GM19455 (cell line): ENCODE measurements around the gene SUMO4.
A peak's percentile ranks its signal among the peaks of the same experiment; 100 is the strongest.
"Not testable (repeated sequence)": the region's sequence is repeated elsewhere in the genome, so short reads cannot be mapped to it uniquely, and the experiment has no call there.

Experiments used
- ATAC-seq: cut with Tn5 transposase; IDR thresholded peaks from one replicate; pipeline ENCODE4 v1.9.1; 2021; ENCODE audit not compliant: unreplicated experiment

The SUMO4 gene

GRCh38 chr6:149431905-149432775 is 32.1 kb downstream of the SUMO4 start:
- ATAC-seq, result peak; percentile 92

GRCh38 chr6:149433405-149433804 is 33.3 kb downstream of the SUMO4 start:
- no peak for ATAC-seq

GRCh38 chr6:149433881-149434280 is 33.8 kb downstream of the SUMO4 start:
- no peak for ATAC-seq

GRCh38 chr6:149435919-149436586 is 36.0 kb downstream of the SUMO4 start:
- ATAC-seq, result no peak

DNA sequence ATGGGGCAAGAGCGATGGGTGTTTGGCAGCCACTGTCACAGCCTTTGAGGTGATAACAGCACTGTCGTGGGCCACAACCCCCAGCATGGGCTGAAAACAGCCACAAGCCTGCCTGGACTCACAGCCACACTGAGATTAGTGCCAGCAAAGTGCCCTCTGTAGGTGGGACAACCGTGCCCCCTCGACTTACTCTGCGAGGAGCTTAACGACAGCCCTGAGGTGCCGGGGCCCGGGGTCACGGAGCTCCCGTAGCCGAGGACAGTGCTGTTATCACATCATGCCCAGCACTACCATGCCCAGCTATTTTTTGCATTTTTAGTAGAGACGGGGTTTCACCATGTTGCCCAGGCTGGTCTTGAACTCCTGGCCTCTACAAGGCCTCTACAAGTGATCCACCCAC is 36.6 kb downstream of the SUMO4 start:
- no peak for ATAC-seq

DNA sequence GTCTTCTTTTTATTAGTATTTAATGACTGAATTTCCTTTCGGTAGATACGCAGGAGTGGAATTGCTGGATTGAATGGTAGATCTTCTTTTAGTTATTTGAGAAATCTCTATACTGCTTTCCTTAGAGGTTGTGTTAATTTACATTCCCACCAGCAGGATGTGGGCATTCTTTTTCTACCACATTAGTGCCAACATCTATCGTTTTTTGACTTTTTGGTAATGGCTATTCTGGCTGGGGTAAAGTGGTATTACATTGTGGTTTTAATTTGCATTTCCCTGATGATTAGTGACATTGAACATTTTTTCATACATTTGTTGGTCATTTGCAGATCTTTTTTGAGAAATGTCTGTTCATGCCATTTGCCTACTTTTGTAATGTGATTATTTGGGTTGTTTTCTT is 37.1 kb downstream of the SUMO4 start:
- ATAC-seq, result no peak

DNA sequence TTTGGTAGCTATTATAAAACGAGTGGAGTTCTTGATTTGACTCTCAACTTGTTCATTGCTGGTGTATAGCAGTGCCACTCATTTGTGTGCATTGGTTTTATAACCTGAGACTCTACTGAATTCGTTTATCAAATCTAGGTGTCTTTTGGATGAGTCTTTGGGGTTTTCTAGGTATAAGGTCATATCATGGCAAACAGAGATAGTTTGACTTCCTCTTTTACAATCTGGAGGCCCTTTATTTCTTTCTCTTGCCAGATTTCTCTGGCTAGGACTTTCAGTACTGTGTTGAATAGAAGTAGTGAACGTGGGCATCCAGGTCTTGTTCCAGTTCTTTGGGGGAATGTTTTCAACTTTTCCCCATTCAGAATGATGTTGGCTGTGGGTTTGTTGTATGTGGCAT is 38.8 kb downstream of the SUMO4 start:
- no peak for ATAC-seq

GRCh38 chr6:149439626-149440025 is 39.6 kb downstream of the SUMO4 start:
- no peak for ATAC-seq

DNA sequence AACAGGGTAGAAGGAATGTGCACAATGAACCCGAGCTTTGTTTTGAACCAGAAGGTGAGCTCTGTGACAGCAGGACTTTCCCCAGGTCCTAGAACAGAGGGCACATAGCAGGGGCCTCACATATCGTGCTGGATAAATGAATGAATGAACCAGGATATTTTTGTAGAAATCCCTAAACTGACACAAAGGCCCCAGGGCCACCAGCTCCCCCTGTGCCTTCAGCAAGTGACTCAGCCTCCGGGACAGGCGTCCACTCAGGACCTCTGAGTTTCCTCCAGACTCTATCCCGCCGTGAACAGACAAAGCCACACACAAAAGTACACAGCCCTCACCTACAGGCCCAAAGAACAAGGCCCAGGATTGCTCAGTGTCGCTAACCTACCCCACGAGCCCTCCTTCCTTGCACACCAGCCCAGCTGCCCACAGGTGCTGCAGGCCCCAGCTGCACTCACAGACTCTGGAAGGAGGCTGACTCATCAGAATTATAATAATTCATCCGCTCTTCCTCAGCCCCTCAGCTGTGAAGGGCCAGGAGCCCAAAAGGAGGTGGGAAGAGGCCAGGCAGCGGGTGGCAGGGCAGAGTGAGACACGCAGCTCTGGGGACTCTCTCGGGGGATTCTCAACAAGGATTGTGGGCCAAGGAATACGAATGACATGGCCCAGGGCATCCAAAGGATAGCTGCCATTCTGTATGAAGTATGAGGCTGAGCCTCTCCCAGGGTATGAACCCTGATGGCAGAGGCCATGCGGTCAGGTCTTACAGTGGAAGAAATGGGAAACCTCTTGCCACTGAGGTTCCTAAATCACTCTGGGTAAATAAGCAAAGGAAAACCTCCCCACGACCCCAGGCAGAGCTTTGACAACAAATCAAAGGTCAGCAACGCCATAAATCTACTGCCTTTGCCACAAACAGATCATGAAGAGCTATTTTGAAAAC is 40.9 kb downstream of the SUMO4 start:
- ATAC-seq, result no peak

- no peak for ATAC-seq
These were observed 41.7 kb downstream of the SUMO4 start for GRCh38 chr6:149441740-149442139.

DNA sequence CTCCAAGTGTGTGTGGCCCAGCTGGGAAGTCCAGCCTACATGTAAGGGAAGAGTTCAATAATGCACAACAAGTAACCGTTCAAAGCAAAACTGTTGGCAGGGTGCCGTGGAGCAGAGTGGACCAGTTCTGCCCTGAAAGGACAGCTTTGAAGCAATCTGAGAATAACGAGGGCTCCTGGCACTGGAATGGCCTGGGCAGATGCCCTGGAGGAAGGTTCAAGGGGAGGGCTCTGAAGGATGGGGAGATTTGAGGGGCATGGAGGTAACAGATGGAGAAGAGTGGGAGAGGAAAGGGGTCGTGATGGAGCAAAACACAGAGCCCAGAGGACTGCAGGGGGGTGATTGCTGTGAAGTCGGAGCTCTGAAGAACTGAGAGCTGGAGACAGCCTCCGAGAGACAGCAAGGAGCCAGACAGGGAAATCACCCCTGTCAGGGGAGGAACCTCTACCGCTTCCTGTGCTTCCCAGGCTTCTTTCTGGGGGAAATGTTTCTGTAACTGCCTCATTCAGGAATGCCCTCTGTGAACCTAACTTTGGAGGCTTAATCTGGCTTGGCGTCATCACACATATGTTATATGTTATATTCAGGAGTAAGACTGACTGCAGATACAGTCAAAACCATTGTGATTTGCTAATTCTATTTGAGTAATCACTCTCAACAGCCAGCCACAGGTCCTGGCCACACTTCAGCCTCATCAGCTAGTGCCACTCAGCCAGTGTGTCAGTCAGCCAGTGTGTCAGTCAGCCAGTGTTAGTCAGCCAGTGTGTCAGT is 43.5 kb downstream of the SUMO4 start:
- no peak for ATAC-seq

DNA sequence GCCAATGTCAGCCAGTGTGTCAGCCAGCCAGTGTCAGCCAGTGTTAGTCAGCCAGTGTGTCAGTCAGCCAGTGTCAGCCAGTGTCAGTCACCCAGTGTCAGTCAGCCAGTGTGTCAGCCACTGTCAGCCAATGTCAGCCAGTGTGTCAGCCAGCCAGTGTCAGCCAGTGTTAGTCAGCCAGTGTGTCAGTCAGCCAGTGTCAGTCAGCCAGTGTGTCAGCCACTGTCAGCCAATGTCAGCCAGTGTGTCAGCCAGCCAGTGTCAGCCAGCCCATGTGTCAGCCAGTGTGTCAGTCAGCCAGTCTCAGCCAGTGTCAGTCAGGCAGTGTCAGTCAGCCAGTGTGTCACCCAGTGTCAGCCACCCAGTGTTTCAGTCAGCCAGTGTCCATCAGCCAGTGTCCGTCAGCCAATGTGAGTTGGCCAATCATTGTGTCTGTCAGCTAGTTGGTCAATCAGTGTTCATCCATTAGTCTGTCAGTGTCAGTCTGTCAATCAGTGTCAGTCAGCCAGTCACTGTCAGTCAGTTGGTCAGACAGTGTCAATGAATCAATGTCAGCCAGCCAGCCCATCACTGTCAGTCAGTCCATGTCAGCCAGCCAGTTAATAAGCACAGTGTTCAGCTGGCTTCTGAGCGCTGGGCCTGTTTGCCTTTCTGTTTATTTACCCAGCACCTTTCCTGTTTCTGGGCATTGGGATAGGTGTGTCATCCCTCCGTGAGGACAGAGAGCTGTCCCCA is 44.5 kb downstream of the SUMO4 start:
- not testable (repeated sequence) for ATAC-seq

GRCh38 chr6:149445095-149445466 is 45.0 kb downstream of the SUMO4 start:
- no peak for ATAC-seq

DNA sequence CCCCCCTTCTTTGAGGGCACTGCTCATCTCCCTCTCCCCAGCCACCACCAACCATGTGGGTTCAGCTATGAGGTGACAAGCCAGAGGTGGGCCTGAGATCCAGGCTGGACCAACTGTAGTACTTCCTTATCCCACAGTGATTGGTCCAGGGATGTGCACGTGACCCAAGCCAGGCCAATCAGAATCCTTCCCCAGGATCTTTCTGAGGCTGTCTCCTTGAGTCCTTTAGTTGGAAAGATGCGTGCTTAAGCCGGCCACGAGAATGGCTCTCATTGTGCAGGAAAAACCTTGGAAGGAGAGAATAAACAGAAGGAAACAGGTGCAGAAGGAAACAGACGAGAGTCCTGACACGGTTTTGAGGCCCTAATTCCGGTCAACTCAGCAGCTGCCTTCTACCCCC is 45.5 kb downstream of the SUMO4 start:
- no peak for ATAC-seq

GRCh38 chr6:149446791-149447376 is 46.8 kb downstream of the SUMO4 start:
- ATAC-seq, result no peak

DNA sequence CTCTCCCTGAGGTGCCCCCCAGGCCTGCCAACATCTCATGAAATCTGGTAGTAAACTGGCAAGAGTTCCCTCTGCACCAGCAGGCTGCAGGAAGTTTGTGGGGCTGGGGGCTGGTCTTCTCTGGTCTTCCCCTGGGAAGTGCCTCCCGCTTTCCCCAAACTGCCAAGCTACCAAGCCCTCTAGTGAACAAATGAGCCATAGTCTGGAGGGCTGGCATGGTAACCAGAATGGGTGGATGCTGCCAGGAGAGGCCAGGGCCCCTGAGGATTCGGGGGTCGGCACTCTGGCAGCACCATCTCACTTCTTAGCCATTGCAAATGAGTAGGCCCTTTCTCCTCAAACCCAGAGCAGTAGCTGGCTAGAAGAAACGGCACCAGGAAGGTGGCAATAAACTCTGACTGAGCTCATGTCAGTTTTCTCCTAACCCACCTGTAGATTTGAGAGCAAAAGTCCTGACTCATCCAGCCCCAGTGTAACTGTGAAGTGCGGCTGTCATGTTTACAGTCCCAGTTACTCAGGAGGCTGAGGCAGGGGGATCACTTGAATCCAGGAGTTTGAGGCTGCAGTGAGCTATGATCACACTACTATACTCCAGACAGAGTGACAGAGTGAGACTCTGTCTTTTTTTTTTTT is 48.9 kb downstream of the SUMO4 start:
- ATAC-seq, result no peak

GRCh38 chr6:149449831-149450678 is 50.0 kb downstream of the SUMO4 start:
- no peak for ATAC-seq
